Nephron (organoid): ENCODE measurements around the gene KRT74.

Experiments
- H3K27ac Mint-ChIP-seq, 3 experiments: 2 replicates each; pipeline ENCODE4 v1.8.0; 2020; ENCODE audit warnings: mixed read lengths in 3 of 3, mild to moderate bottlenecking in 2 of 3, moderate library complexity in 1 of 3
- H3K27me3 Mint-ChIP-seq: 2 replicates; pipeline ENCODE4 v1.8.0; 2021; ENCODE audit warnings: low read depth, mild to moderate bottlenecking, moderate library complexity, mixed read lengths
- H3K36me3 Mint-ChIP-seq: 2 replicates; pipeline ENCODE4 v1.8.0; 2020; ENCODE audit warnings: low read depth, mixed read lengths
- H3K4me1 Mint-ChIP-seq: 2 replicates; pipeline ENCODE4 v1.8.0; 2020; ENCODE audit warnings: mixed read lengths
- H3K4me3 Mint-ChIP-seq, 3 experiments: 2 replicates each; pipeline ENCODE4 v1.8.0; 2020; ENCODE audit warnings: mild to moderate bottlenecking in 3 of 3, mixed read lengths in 3 of 3, moderate library complexity in 2 of 3
- H3K9me3 Mint-ChIP-seq: 2 replicates; pipeline ENCODE4 v1.8.0; 2020; ENCODE audit warnings: mixed read lengths
- CTCF ChIP-seq, 3 experiments: fragments of 200-600 bp; sonication (generic); IDR thresholded peaks; one replicate each; pipeline ENCODE4 v1.5.0; 2021; ENCODE audit warnings: antibody characterized with exemption in 3 of 3; ENCODE audit not compliant: unreplicated experiment in 3 of 3

The KRT74 gene

GRCh38 chr12:52575948-52576347, 2.3 kb upstream of the KRT74 start:
- Mint-ChIP-seq H3K4me1 (peaks cover 5% of the 10 kb centered on the region), H3K4me3 (no peak overlapping the region), H3K27me3 (peaks cover 35% of the 10 kb centered on the region), H3K36me3 (no peaks in the 10 kb centered on the region), H3K27ac (no peak overlapping the region), H3K9me3 (no peaks in the 10 kb centered on the region)
- TF ChIP-seq CTCF (IDR thresholded peaks at IDR 0.05; ENCODE audit: unreplicated experiment in 3 of 3): no peak

GRCh38 chr12:52575256-52575655, 1.6 kb upstream of the KRT74 start:
- TF ChIP-seq CTCF (IDR thresholded peaks at IDR 0.05; ENCODE audit: unreplicated experiment in 3 of 3): no peak
- Mint-ChIP-seq H3K4me3 (no peak overlapping the region), H3K36me3 (no peaks in the 10 kb centered on the region), H3K27me3 (peaks cover 30% of the 10 kb centered on the region), H3K9me3 (no peaks in the 10 kb centered on the region), H3K27ac (no peak overlapping the region), H3K4me1 (peaks cover 5% of the 10 kb centered on the region)

DNA sequence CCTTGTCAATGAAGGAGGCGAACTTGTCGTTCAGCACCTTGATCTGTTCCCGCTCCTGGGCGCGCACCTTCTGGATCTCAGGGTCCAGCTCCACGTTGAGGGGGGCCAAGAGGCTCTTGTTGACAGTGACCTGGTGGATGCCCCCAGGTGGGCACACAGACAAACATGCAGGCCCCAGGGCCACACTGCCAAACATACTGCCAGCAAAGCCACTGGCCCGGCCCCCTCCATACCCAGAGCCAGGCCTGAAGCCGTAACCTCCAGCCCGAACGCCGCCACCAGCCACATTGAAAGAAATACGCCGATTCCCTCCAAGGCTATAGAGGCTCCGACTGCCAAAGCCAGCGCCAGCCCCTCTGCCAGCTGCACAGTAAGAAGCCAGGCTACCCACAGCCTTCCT, 337 bp downstream of the KRT74 start:
- H3K27ac Mint-ChIP-seq: no peak overlapping the region
- no peaks in the 10 kb centered on the region for H3K4me1 Mint-ChIP-seq
- H3K27me3 Mint-ChIP-seq: peaks cover 27% of the 10 kb centered on the region
- no peaks in the 10 kb centered on the region for H3K36me3 Mint-ChIP-seq
- no peak for TF ChIP-seq CTCF (IDR thresholded peaks at IDR 0.05; ENCODE audit: unreplicated experiment in 3 of 3)
- H3K9me3 Mint-ChIP-seq: no peaks in the 10 kb centered on the region
- H3K4me3 Mint-ChIP-seq: no peak overlapping the region

GRCh38 chr12:52570511-52570910, 3.1 kb downstream of the KRT74 start:
- no peak overlapping the region for H3K4me3 Mint-ChIP-seq
- H3K27me3 Mint-ChIP-seq: peaks cover 34% of the 10 kb centered on the region
- H3K27ac Mint-ChIP-seq: no peak overlapping the region
- no peak for TF ChIP-seq CTCF (IDR thresholded peaks at IDR 0.05; ENCODE audit: unreplicated experiment in 3 of 3)
- H3K9me3 Mint-ChIP-seq: no peaks in the 10 kb centered on the region
- no peaks in the 10 kb centered on the region for H3K4me1 Mint-ChIP-seq
- H3K36me3 Mint-ChIP-seq: no peaks in the 10 kb centered on the region

DNA sequence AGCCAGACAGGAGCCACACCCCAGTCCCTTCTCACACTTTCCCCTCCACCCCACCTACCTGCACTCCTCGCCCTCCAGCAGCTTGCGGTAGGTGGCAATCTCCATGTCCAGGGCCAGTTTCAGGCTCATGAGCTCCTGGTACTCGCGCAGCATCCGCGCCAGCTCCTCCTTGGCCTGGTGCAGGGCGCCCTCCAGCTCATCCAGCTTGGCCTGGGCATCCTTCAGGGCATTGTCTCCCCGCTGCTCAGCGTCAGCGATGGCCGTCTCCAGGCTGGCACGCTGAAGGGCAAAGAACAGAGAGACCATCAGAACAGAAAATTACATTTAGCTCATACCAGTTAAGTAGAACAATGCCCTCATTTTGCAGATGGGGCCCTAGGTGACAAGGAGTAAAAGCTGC, 5.5 kb downstream of the KRT74 start:
- no peaks in the 10 kb centered on the region for H3K9me3 Mint-ChIP-seq
- peaks cover 32% of the 10 kb centered on the region for H3K27me3 Mint-ChIP-seq
- H3K36me3 Mint-ChIP-seq: no peaks in the 10 kb centered on the region
- H3K4me1 Mint-ChIP-seq: no peaks in the 10 kb centered on the region
- no peak for TF ChIP-seq CTCF (IDR thresholded peaks at IDR 0.05; ENCODE audit: unreplicated experiment in 3 of 3)
- H3K27ac Mint-ChIP-seq: no peak overlapping the region
- no peak overlapping the region for H3K4me3 Mint-ChIP-seq

DNA sequence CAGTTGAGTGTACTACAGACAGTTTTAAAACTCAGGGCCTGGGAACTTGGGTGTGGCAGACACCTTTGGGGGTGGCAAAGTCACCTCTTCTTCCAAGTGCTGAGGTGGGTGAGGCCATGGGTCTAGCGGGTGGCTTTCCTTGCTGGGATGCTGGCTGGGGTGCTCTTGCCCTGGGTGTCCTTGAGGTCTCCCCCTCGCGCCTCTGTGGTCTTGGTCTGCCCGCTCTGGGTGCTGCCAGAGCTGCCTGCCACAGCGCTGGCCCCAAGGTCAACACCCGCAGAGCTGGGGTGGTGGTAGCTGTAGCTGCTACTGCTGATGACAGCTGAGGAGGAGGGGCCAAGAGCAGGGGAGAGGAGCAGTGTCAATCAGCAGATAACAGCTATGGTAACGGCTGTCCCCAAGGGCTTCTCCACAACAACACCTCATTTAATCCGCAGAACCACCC, 6.8 kb downstream of the KRT74 start:
- H3K36me3 Mint-ChIP-seq: no peaks in the 10 kb centered on the region
- no peaks in the 10 kb centered on the region for H3K4me1 Mint-ChIP-seq
- H3K27ac Mint-ChIP-seq: no peak overlapping the region
- no peaks in the 10 kb centered on the region for H3K9me3 Mint-ChIP-seq
- no peak for TF ChIP-seq CTCF (IDR thresholded peaks at IDR 0.05; ENCODE audit: unreplicated experiment in 3 of 3)
- peaks cover 25% of the 10 kb centered on the region for H3K27me3 Mint-ChIP-seq
- no peak overlapping the region for H3K4me3 Mint-ChIP-seq
